Hematopoietic multipotent progenitor cell (in vitro differentiated cells): ENCODE results near the gene CPED1. TPM values are rescaled to one million over a fixed set of nuclear protein-coding genes. Genes with fewer than 3 reads are reported as not detected.

Experiments
- DNase-seq, 3 donors: peaks; one replicate each; pipeline ENCODE4 v3.0.0-alpha.2; 2011 to 2015; ENCODE audit warnings: low read depth in 2 of 3, low spot score in 2 of 3
- total RNA-seq: library from RNA; depleted of rRNA; stranded (reverse); fragments of >200 nt; gene quantifications from one replicate; pipeline ENCODE4 v1.2.3, GENCODE V29; 2012

CPED1 gene
- total RNA-seq, 1 donor = 9.2 TPM

DNA sequence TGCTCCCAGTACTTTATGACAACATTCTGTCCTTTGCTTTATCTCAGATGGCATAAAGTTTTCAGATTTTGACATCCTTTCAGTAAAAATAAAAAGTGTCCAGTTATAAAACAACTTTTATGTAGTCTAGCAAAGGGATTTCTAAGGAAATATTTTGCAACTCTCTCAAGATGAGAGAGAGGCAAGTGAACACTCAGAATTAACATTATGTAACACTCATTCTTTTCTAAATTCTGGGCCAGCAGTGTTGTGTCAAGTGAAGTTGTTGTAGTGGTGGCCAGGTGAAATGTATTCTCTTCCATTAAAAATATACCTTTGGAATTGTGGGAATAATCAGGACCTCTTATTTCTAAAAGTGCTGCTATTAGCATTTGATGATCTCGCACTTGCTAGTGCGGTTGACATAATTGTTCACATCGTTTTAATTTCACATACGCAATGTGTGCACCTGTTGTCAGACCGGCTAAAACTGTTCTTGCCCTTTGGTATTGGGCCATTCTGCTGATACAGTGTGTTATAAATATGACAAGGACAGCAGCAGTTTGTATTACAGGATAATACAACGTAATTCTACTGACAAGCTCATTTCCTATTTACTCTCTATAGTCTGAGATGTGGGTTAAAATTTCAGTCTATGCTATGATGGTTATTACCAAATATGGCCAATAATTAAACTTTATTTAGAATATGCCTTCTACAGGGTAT lies 23.8 kb downstream of the CPED1 start:
- no peak for DNase-seq

DNA sequence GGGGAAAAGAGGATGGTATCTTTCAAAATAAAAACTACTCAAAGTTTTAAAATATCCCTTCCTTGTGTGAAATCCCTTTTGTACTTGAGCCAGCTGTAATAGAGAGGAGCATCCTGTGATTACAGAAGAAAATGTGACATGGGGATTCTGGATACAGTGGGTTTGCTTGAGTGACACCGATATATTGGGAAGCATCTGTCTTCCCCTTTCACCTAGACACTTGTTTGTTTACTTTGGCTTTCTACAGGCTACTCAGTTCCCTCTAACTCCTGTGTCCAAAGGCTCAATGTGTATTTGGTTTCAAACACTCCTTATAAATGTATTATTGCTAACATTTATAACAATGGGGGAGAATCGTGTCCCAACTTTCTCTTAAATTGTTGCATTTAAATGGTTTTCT lies 24.4 kb downstream of the CPED1 start:
- no peak for DNase-seq

DNA sequence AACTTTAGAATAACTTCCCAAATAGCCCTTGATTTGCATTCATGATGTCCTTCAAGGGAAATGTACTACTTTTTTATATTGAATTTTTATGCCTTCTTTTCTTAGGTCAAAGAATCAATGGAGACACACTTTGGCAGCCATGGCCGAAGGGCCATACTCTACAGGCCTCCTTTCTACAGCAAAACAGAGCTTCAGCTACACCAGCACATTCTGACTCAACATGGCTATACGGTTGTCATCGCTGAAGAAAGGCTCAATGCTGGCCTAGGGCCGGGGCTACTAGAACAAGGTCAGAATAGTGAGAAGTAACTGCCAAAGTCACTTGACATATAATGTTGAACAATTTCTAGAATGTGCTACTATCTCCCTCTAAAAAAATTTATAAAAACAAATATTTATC lies 27.0 kb downstream of the CPED1 start:
- DNase-seq = no peak

DNA sequence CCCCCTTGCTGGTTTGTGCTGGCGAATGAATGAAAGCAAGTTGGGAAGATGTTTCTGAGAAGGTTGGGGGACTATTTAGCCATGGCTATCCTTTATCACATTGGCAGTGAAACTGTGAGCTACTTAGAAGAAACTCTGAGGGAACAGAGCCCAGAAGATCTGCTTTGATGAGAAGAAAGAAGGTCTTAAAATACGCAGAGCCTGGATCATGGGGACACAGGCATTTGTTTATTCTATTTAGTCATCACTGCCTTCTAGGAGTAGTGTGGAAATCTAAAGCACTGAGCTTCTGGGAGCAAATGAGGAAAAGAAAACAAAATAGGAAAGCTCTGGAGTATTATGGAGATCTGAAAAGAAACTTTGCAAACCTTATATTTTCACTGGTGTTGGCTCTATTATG lies 28.5 kb downstream of the CPED1 start:
- DNase-seq = no peak

DNA sequence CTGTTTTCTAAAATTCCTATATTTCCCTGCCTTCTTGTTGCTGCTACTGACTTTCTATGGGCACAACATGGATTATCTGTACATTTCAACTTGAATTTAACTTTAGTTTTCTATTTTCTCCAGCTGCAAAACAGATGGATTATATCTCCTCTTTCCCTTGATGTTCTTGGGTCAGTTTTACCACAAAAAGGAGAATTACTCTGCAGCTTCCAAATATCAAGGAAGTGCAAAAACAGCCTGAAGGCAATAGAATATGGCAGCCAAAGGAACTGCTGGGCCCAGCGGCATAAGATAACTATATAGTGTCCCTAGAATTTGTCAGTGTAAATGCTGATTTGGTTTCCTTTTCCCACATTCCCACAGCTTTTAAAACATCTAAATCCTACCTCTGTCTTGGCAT lies 29.1 kb downstream of the CPED1 start:
- DNase-seq = no peak

DNA sequence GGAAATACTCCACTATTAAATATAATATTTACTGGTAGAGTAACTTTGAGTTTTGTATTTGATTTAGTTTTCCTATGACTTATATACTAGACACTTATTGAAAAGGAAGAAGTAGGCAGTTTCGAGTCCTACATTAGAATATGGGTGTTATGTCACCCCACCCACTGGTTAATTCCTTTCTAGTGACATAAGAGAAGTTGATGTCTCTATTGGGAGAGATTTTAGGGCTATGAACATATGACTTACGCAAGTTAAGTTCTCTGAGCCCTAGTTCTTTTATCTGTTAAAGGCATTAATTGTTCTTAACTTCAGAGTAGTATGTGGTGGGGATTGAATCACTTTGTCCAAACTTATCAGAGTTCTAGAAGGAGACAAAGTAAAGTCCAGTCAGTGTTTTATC lies 30.5 kb downstream of the CPED1 start:
- DNase-seq = no peak

DNA sequence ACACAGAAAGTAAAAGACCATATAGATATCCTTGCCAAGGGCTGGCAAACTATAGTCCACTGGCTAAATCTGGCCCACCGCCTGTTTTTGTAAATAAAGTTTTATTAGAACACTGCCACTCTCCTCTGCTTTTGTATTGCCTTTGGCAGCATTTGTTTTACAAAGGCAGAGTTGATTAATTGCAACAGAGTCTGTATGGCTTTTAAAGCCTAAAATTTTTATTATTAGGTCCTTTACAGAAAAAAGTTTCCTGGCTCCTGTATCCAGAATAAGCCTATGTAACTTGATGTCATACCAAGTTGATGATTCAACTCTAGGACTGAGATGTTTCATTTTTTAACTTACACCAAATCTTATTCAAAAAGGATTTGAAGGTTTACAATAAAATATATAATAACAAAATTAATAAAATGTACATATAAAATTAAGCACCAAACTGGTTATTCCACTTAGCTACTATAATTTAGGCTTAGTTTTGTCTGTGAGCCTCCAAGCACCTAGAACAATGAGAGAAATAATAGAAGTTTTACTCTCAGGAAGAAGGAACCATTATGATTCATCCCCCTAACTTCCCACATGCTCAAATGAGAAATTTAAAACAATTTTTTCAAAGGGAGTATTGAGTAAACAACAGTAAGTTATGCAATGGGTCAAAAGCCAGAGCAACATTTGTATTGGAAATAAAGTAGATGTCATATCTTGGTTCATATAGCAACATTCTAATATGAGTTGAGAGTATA lies 31.9 kb downstream of the CPED1 start:
- DNase-seq = no peak

DNA sequence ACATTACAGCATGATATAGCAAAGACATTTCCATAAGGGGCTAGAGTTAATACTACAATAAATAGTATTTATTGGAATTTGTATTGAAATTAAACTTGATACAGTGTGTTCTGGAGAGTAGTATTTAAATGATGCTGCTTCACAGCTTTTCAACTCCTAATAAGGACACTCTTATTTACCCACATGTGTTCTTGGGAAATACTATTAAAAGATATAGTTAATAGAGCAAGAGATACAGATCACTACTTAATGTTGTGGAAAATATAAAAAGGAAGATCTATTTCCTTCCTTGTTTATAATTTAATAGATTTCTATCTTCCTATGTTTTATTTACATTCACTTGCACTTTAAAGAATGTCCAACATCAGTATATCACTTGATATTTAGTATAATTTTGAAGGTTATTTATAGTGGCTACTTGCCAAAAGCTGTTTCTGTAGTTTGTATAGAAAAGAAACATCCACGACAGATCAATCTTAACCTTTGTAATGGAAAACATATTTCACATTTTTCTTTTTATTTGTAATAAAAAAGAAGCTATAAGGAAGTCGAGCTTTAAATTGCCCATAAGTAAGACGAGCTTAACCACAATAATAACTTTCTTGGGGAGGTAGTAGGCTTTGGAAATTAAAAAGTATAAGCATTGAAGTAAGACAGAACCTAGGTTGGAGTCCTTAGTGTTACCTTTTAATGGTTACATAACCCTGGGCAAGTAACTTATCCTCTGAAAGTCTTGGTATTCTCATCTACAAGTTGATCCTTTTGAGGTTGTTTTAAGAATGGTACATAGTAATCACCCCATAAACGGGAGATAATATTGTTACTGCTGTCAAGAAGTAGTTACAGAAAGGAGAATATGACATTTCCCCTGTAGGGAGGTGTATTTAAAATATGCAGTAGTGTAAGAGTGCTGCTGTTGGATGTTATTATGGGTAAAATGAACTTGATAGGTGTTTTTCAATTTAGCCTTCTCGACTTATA lies 32.8 kb downstream of the CPED1 start:
- no peak for DNase-seq

DNA sequence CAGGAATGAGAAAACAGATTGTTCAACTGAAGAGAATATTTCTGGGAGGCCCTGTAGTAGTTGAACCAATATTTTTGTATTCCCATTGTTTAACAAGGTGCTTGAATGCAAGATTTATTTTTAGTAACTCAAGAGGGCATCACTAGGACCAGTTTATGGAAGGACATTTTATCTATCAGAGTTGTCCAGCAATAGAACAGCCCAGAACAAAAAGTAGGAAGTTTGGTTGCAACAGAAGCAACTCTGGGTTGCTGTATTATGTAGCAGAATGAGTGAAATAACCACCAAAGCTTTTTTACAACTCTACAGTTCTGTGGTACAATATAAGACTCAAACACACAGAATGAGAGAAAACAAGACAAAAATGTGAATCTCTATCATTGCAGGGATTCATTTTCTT lies 34.7 kb downstream of the CPED1 start:
- DNase-seq = no peak

DNA sequence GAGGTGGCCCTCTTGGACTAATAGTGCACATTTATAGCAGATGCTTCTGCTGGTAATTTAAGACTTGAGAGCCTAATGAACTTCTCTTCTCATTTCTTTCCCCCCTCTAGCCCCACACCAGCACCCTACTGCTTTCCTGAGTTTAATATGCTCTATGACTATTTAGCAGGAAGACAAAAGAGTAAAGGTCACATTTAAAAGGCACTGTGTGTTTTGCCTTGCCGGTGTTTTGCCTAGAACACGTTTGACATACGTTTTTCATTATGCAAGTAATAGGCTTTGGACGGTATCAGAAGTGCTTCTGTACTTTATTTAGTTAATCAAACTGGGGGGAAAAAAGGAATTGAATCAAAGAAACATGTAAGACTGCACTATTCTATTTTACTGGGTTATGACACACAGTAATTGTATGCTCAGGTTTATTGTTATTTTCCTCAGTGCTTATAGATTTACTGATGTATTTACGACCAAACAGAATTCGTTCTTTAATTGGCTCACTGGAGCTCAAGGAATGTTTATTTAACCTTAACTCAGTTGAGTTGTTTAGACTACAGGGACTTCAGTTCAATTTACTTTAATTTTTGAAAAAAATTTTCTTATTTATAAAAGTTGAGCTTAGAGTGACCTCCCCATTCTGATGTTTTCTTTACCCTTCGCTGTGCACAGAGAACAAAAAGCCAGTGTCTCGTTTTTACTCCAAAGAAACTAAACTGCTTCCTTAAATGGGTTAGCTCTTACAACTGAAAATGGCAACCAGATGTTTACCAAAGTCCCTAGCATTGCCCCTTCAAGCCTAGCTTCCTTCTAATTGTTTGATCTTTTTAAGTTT lies 35.4 kb downstream of the CPED1 start:
- DNase-seq = no peak

DNA sequence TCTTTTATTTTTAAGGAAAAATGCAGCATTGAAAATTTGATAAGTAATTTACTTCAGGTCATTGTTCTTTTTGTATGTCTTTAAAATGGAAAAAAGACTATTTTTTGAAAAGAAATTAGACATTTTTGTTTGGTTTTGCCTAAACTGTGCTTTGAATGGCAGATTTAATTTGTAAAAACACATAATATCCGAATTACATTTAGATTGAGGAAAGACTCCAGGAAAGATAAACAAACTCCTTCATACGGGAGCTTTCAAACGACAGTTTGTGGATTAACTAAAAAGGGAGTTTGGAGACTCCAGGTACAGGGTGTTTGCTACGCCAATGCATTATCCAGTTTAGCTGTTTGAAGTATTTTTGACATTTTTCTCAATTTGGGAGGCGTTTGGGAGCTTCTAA lies 36.1 kb downstream of the CPED1 start:
- no peak for DNase-seq

DNA sequence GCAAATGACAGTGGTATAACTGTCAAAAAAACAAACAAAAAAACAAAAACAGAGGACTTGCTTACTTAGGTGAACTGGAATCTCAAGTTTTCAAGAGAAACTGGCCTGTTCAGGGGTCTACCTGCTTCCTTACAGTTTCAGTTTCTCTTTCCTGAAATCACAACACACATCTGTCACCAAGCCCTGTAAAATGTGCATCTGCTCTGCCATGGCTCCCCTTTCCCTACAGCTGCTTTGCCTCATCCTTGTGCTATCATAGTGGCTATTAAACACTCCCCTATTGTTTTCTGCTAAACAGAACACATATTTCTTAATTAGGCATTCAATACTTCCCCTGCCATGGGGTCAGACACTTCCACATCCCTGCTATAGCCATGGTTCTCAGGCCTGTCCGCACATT lies 37.6 kb downstream of the CPED1 start:
- DNase-seq = no peak

DNA sequence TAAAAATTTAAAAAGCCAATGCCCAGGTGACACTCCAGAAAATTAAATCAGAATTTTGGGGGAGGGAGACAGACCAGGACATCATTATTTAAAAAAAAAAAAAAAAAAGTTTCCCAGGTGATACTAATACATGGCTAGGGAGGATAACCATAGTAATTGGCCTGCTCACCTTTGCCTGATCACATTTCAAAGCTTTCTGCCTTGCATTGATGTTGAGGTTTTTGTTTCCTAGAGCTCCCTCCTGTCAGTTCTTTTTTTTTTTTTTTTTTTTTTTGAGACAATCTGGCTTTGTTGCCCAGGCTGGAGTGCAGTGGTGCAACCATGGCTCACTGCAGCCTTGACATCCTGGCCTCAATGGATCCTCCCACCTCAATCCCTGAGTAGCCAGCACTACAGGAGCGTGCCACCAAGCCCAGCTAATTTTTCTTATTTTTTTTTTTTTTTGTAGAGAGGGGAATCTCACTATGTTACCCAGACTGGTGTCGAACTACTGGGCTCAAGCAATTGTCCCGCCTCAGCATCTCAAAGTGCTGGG lies 38.1 kb downstream of the CPED1 start:
- DNase-seq = no peak

DNA sequence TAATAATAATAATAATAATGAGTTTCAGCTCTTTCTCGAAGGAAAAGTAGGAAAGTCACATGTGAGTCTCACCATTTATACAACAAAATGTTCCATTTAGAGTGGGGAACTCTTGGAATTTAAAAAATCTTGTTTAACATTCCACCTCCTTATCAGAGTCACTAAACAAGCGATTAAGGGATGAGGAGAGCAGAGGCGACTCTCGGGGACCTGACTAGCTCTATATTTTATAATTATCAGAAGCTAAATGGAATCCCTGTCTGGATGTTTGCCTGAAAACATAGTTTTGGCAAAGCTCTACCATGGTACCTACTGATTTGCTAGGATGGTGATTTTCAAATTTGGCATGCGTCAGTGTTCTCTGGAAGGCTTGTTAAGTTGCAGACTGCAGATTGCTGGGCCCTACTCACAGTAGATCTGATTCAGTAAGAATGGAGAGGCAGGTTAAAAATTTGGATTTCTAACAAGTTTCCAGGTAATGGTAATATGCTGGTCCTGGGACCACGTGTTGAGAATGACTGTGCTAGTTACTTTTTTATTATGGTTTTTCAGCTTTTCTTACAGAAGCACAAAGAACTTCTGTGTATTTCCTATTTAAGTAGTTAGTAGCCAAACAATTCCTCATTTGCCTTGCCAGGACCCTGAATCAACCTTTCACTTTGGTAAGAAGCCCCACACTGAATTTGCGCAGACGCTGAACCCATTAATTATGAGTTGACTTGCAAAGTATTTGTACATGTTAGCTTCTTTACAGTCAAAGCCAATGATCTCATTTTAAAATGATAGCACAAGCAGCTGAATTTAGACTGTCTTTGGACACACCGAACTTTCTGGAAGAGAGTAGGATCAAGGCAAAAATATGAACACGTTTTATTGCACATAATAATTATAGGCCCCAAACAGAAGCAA lies 39.5 kb downstream of the CPED1 start:
- no peak for DNase-seq

DNA sequence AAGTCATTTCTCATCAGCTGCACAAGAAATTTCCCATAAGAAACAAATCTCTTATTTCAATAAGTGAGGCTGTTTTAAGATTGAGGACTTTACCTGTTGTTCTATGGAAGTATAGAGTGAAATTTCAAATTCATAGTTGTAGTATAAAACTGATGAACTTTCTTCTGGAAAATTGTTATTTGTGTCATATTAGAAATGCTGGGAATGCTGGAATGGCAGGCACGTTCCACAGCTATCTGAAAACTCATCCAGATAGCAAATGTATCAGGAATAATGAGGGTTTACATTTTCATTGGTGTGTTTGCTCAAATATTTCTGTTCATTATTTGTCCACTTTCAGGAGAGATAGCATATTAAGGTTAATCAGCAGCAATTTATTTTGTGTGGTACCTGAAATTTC lies 40.8 kb downstream of the CPED1 start:
- no peak for DNase-seq

DNA sequence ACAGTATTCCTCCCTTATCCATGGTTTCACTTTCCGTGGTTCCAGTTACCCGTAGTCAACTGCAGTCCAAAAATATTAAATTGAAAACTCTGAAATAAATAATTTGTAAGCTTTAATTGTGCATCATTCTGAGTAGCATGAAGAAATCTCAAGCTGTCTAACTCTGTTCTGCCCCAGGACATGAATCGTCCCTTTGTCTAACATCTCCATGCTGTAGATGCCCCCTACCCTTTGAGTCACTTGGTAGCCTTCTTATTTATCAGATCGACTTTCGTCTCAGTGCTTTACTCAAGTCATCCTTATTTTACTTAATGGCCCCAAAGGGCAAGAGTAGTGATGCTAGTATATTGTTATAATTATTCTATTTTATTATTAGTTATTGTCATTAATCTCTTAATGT lies 41.8 kb downstream of the CPED1 start:
- DNase-seq = no peak

DNA sequence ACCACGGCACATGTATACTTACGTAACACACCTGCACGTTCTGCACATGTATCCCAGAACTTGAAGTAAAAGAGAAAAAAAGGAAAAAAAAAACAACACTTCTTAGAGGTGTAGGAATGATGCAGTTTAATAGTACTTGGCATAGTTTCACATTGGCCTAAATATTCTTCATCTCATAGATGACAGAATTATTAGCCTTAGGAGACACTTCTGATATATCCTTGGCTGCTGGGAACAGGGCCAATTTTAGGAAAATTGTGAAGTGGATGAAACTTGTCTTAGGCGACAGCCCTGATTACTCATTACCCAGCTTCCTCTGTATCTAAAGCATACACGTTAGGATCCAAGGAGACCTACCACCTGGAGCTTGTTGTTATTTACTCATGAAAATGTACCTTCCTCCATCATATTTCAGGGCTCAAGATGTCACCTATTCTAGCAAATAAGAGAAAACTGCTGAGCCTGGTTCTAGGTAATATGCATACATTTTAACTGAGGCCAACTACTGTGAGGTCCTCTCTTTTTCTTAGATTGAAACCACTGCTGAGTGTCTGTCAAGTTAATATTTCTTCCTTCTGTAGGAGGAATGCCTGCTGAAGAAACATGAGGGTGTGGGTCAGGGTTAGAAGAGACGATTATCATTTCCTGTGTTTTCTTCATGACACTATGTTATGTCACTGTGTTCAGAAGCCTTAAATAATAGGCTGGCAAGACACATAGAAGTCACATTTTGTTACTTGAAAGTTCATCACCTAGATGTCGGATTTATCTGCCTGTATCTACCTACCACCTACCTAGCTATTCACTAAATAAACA lies 44.3 kb downstream of the CPED1 start:
- no peak for DNase-seq

DNA sequence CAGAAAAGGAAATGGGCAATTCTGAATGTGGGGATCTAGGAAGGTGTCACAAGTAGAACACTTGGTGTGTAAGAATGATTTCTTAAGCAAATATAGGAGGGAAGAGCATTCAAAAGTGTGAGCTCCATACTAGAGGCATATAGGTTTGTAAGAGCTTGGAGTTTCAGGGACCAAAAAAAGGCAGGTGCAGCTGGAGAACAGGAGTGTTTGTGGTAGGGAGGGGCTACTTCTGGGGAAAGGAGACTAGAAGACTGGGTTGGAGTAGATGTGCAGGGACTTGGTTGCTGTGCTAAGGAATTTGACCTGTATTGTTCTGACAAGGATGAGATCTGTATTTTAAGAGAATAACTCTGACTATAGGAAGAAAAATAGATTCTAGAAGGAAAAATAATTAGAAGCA lies 46.4 kb downstream of the CPED1 start:
- DNase-seq = no peak
